Stimulated activated CD8-positive, alpha-beta memory T cell treated with anti-CD3 and anti-CD28 coated beads, Interleukin-12 subunit alpha, Interleukin-12 subunit beta, amount 100 ng/mL, for 1 hour (primary cell): ENCODE results near the gene F10.

Experiments used
- DNase-seq: peaks from one replicate; pipeline ENCODE4 v3.0.0-alpha.2; 2020; ENCODE audit warnings: low read depth

Gene F10

DNA sequence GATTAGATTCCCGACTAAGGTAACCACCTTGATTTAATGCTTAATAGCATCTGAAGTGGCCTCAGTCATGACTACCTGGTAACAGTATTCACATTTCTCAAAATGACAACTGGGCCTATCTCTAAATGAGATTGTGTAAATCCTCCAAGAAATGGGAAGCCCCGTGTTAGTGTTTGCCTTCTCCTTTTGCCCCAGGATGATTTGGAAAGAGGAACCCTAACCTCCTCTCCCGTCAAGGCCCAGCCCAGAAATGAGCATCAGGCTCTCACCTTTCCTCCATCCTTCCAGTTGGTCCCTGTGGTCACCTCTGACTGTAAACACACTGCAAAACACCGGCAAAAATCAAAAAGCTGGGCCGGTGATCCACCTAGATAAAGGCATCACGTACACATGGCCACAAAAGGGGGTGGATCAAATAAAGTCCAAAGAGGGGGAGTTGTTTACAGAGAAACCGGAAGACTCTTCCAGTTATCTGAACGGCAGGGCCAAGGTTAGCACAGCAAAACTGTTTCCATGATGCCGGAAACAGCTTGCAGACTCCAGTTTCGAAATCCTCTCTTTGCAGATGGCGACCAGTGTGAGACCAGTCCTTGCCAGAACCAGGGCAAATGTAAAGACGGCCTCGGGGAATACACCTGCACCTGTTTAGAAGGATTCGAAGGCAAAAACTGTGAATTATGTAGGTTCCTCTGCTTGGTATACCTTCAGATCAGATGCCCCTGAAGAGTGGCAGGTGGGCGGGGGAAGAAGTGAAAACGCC, 16.4 kb downstream of the F10 start:
- DNase-seq, result no peak

GRCh38 chr13:113139577-113139976, 17.0 kb downstream of the F10 start:
- no peak for DNase-seq

GRCh38 chr13:113140677-113141600, 18.3 kb downstream of the F10 start:
- no peak for DNase-seq

DNA sequence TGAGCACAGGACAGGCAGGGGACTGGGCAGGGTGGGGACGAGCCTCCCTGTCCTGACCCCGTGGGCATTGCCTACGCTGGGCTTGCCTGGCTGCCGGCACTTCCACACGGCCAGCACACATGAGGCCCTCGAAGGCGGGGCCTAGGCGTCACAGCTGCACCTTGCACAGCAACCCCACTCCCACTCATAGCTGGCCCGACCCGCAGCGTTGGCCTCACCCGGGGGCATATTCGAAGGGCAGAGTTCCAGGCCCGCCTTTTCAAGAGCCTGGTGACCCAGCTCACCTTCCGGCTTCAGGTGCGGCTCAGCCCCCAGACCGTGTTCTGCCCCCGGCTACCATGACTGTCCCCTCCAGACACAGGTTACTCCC, 19.0 kb downstream of the F10 start:
- DNase-seq, result no peak

GRCh38 chr13:113142876-113143275, 20.3 kb downstream of the F10 start:
- DNase-seq, result no peak

GRCh38 chr13:113143466-113144254, 21.1 kb downstream of the F10 start:
- no peak for DNase-seq

DNA sequence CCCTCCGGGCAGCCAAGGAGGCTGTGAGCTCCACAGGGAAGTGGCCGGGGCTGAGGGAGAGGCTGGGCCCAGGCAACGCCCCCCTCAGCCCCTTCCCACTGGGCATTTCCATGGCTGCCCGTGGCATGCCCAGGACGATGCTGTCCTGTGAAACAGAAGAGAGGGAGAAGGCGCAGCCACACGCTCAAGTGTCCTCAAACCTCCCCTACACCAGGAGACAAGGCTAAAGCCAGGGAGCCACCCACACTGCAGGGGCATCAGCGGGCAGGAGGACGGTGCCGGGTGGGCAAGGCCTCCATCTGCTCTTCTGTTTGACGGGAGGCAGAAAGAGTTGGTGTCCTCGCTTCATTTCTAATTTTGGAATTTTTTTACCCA, 21.6 kb downstream of the F10 start:
- no peak for DNase-seq

DNA sequence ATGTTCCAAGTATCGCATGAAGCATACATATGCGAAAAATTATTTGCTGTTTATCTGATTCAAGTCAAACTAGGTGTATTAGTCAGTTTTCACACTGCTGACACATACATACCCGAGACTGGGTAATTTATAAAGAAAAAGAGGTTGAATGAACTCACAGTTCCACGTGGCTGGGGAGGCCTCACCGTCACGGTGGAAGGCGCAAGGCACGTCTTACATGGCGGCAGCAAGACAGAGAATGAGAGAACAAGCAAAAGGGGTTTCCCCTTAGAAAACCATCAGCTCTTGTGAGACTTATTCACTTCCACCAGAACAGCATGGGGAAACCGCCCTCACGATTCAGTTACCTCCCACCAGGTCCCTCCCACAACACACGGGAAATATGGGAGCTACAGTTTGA, 22.9 kb downstream of the F10 start:
- DNase-seq, result no peak

DNA sequence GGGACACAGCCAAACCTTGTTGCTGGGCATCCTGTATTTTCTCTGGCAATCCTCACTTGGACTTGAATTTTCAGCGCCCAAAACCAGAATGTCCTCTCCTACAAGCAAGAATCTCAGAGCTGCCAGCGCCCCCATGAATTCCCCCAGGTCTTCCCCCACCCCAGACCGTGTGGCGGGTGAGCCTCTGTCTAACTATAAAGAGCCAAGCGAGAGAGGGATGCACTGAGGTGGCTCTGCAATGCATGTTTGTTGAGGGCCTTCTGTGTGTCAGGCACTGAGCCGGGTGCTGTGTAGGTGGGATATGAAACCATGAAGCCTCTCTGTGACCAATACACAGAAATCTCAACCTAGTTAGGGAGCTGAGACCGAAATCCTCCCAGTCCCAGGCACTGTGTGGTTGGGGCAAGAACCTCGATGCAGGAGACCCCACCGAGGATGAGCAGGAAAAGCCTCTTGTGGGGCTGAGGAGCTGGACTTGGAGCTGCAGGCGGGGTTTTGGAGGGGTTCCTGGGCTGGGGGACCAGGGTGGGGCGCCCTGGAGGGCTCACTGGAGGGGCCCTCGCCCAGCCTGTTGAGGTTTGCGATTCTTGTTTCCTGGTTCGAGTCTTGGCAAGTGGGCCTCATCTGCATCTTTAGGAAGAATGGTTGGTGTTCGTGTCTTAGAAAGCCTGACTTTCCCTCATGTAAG, 23.5 kb downstream of the F10 start:
- no peak for DNase-seq

DNA sequence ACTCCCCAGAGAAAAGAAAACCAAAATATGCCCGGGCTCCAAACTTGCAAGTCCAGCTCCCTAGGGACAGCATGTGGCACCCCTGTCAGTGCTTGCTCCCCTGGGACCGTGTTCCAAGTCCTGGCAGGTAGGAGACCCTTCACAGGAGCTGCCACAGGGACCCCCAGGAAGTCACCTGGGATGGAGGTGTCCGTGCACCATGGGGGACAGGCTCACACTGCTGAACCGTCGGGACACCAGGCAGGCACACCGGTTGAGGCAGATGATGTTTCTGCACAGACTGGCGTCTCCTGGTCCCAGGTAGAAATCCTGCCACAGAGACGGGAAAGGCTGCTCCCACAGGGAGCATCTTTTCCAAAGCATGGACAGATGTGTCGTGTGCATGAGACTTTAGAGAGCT, 24.2 kb downstream of the F10 start:
- no peak for DNase-seq

GRCh38 chr13:113147206-113147605, 24.6 kb downstream of the F10 start:
- no peak for DNase-seq

DNA sequence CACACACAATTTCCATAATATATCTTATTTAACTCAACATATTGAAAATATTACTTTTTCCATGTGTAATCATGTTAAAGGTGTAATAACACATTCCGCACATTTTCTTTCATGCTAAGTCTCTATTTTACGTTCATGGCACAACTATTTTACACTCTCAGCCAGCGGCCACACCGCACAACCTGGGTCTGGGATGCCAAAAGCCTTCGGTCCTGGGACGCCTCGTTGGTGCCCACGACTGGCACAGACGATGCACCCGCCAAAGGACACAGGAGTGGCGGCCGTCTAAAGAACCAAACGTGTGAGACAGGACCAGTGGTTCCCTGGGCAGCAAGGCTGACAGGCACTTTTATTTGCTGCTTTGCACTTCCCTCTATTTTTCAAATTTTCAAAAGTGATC, 25.8 kb downstream of the F10 start:
- no peak for DNase-seq

- DNase-seq, result no peak
These were observed 26.4 kb downstream of the F10 start for GRCh38 chr13:113148940-113149503.

DNA sequence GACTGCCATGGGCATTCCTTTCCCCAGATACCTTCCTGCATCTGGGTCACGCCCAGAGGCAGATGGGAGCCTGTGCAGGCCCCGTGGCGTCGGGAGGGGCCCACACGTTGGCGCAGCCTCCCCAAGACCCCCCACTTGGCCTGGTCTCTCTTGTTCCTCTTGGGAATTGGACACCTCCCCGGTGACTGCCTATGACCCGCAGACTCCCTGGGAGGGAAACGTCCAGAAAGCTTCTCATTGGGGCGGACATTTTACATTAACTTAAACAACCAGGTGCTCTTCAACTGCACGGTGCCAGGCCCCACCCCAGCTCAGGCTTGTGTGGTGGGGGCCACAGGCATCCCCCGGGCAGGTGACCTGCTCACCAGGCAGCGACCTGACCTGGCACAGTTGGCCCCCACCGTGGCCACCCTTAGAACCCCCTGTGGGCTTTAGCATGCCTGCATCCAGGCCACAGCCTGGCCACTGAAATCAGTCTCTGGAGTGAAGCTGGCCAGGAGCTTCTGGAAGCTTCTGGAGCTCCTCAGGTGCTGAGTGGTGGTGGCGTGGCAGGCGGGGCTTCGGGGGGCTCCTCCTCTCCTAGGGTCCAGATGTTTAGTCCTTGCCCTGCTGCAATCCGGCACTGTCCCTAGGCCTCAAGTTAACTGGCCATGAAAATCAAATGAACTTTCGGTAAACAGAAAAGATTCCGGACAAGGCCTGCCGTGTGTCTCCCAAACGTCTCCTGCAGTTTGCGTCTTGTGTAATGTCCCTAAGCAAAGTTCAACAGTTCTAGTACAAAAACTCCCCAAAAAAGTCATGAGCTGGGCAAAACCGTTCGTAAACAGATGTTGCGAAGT, 27.3 kb downstream of the F10 start:
- no peak for DNase-seq

DNA sequence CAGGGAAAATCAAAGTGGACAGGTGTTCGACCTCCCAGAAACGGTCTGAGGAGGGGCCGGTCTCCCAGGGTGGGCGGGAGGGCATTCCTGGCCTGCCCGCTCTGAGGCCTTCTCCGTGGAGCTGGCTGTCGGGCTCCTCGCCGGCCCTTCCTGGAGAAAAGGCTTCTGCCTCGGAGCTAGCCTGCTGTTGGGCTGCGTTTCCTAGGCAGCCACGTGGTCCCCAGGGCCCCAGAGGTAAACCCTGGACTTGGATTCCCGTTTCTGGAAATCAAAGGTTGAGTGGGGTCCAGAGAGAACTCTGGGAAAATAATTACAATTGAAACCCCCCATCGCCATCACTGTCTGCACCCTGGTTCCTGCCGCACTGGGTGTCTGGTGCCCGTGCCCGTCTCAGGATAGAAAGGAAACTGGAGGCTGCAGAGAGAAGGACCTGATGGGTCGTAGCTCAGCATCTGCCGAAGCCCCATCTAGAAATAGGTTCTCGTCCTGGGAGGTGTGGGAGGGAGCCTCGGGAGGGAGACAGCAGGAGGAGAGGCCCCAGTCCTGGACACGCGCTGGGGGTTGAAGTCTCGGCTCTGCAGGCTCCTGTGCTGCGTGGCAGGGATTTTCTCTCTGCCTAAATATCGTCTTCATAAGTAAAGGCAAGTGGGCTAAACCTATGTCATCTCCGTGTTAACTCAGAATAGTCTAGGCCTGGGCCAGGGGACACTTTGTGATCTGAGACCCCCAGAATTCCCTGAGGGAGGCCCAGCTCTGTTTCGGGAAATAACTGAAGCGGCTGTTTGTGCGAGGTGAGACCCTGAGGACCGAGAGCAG, 28.2 kb downstream of the F10 start:
- DNase-seq, result no peak

DNA sequence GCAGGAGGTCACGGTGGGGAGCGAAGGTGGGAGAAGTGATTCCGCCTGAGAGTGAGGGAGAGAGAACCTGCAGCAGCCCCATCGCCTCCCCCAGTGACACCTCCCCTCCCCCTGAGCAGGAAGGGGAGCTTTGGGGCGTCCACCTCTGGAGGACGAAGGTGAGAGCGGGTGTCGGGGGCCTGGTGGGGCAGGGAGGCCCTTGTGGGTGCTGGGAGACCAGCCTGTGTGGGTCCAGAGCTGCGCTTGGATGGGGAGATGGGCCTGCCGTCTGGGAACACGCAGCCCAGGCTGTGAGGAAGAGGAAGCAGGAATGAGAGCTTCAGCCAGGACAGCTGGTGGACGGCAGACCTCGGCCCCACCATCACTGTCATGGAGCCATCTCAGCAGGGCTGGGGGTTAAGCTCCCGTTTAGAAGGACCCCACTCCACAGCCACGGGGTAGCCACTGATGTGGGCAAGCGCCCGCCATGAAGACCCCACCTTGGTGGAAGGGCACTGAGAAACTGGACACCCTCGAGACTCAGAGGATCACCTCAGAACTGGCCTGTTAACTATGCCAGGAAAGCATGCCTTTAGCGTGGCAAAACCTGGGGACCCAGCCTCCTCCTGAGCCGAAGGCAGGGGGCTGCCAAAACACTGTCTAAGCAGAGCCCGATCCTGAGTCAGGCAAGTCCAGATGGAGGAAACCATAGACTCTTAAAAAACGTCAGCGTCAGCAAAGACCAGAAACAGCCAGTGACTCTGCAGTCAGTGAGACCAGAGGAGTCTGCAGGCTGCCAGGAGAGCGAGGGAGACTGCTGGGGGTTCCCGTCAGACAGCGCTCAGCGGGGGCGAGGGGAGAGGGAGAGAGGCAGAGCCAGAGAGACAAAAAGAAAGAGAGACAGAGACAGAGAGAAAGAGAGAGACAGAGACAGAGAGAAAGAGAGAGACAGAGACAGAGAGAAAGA, 29.4 kb downstream of the F10 start:
- DNase-seq, result no peak

- DNase-seq, result no peak
These were observed 30.0 kb downstream of the F10 start for GRCh38 chr13:113152691-113152983.

DNA sequence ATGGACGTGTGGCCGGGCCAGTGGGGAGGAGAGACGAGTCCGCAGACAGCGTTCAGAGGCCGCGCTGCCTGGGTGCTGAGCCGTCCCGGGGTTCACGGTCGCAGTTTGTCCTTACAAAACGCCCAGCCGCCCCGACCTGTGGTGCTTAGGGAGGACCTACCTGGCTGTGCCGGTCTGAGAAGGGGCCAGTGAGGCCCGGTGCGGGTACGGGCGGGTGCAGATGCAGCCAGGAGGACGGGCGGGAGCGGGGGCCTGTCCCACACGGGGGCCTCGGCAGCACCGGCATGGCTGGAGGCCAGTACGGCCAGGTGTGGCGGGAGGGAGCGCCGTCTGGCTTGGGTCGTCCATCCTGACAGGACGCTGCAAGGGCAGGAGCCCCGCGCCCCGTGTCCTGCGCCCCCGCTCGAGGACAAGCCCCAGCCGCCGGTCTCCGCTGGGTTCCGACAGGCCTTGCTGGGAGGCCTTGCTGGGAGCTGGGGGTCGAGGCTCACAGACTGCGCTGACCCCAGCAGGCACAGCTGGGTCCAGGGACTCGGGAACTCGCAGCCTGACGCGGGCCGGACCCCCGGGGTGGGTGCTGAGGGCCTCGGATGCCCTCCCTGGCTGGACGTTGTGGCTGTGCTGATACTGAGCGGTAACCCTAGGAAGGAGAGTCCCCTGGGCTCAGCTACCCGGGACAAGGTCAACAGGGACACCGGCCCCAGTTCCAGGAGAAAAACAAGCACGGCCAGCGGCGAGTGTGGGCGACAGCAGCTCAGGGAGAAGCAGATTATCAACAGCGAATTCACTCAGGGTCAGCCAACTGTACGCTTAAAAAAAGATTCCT, 30.6 kb downstream of the F10 start:
- DNase-seq, result no peak
